Measurements from ENCODE around the gene SGMS1.

- no peak for TF ChIP-seq CTCF (IDR thresholded peaks at IDR 0.05)
- no peak for TF ChIP-seq POLR2A (IDR thresholded peaks at IDR 0.05)
Measured at GRCh38 chr10:50447691-50448090, 176.1 kb downstream of the SGMS1 start.

Data from transverse colon (tissue), 3 donors.